ENCODE data around the gene PISD.

PISD gene

DNA sequence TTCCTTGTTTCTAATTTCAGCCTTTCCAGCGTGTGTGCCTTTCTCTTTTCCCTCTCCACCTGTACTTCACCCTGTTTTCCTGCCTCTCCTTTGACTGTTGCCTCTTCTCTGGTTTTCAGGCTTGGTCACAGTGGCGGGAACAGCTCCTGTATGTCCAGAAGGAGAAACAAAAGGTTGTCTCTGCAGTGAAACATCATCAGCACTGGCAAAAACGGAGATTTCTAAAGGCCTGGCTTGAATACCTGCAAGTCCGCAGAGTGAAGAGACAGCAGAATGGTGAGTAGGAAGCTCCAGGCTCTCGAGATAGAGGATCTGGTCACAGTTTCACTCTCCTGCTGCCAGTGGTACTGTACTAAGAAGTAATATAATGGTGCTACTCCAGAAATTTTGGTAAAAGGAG is 89.1 kb downstream of the PISD start:
- DNase-seq (ENCODE audit: low read depth in 2 of 2), result no peak

DNA sequence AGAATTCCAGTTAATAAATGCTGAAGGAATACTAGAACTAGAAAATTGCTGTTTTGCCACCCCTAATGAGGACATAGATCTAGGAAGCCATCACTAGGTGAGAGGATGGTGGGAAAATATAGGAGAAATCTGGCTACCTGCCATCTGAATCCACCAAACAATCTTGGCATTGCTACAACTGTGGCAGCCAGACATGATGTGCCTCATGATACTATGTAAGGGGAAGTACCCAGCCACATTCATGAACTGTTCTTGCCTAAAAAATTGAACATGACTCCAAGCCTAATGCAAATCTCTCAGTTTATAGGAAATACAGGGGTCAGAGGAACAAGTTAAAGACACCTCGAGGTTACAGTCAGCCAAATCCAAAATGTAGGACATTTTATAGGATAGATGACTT is 92.9 kb downstream of the PISD start:
- no peak for DNase-seq (ENCODE audit: low read depth in 2 of 2)
